ENCODE results near the gene RTEL1. TPM values are rescaled to one million over a fixed set of nuclear protein-coding genes. Genes with fewer than 3 reads are reported as not detected.
"Not testable (repeated sequence)": the region's sequence is repeated elsewhere in the genome, so short reads cannot be mapped to it uniquely, and the experiment has no call there.

RTEL1 gene
- total RNA-seq, 1 donor from 2014 or later: 9.0 TPM

DNA sequence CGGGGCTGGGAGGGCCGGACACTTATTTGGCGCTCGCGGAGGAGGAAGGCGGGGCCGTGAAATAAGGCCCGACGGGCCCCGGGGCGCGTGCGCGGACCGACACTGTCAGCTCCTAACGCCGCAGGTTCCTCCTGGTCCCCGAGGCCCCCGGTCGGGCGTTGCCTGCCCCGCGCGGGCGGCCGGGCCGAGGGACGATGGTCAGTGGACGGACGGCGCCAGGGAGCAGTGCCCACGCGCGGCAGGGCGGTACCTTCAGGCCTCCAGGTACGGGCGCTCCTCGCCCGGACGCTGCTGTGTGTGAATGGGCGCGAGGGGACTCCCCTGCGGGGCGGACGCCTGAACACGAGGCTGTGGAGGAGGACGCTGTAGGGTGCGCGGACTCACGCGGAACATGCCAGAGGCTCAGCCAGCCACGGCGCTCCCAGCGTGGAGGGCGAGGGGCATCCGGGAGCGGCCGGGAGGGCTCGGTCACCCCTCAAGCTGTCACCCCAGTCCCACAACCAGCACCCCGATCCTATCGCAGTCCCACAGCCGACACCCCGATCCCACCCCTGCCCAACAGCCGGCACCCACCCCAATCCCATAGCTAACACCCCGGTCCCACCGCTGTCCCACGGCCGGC lies 30.9 kb upstream of the RTEL1 start:
- ATAC-seq: peak; percentile 94
- DNase-seq (ENCODE audit: missing footprints): peak; percentile 99
- intact Hi-C loops (cut with DNase I): loop anchor here (5.0 kb wide), 1 partner anchor 345 kb away; no protein-coding TSS in a partner anchor

GRCh38 chr20:63627751-63628245 lies 30.3 kb upstream of the RTEL1 start:
- no peak for DNase-seq (ENCODE audit: missing footprints)
- intact Hi-C loops (cut with DNase I): loop anchor here (5.0 kb wide), 1 partner anchor 345 kb away; no protein-coding TSS in a partner anchor
- ATAC-seq: peak; percentile 1

- intact Hi-C loops (cut with DNase I): loop anchor here (5.0 kb wide), 1 partner anchor 344 kb away; no protein-coding TSS in a partner anchor
- DNase-seq (ENCODE audit: missing footprints): no peak
- peak; percentile 39 for ATAC-seq
These were observed 29.7 kb upstream of the RTEL1 start for GRCh38 chr20:63628246-63628975.

DNA sequence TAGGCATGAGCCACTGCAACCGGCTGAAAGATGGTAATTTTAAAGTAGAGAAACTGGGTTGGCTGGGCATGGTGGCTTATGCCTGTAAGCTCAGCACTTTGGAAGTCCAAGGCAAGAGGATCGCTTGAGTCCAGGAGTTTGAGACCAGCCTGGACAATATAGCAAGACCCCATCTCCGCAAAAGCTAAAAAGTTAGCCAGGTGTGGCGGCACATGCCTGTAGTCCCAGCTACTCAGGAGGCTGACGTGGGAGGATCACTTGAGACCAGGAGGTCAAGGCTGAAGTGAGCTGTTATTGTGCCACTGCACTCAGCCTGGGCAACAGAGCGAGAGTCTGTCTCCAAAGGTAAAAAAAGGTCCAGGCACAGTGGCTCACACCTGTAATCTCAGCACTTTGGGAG lies 27.2 kb upstream of the RTEL1 start:
- intact Hi-C loops (cut with DNase I); DNase-seq (ENCODE audit: missing footprints); ATAC-seq: not testable (repeated sequence)

DNA sequence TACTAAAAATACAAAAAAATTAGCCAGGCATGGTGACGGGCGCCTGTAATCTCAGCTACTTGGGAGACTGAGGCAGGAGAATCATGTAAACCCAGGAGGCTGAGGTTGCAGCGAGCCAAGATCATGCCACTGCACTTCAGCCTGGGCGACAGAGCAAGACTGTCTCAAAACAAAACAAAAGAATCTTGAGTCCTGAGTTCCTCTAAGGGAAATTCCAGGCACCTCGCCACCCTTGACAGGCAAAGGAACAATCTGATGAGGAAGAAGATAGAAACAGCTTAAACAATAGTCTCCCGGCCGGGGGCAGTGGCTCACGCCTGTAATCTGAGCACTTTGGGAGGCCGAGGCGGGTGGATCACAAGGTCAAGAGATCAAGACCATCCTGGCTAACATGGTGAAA lies 26.7 kb upstream of the RTEL1 start:
- DNase-seq (ENCODE audit: missing footprints); intact Hi-C loops (cut with DNase I); ATAC-seq: not testable (repeated sequence)

DNA sequence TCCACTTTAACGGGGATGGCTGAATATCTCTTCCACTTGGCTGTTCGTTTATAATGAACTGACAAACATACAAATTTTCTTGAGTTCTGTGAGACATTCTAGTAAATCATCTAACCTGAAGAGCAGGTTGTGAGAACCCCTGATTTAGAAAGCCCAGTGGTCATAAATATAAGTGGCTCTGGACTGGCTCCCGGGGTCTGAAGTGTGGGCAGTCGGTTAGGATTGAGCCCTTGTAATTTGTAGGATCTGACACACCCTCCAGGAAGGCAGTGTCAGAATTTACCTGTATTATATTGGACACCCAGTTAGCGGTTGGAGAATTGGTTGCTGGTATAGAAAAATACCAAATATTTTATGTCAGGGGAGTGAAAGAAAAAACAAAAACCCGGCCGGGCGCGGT lies 24.4 kb upstream of the RTEL1 start:
- intact Hi-C loops (cut with DNase I): no loop called here
- ATAC-seq (no peak), DNase-seq (ENCODE audit: missing footprints) (no peak)

GRCh38 chr20:63635431-63636141 lies 22.5 kb upstream of the RTEL1 start:
- intact Hi-C loops (cut with DNase I): no loop called here
- no peak for DNase-seq (ENCODE audit: missing footprints)
- ATAC-seq: no peak

DNA sequence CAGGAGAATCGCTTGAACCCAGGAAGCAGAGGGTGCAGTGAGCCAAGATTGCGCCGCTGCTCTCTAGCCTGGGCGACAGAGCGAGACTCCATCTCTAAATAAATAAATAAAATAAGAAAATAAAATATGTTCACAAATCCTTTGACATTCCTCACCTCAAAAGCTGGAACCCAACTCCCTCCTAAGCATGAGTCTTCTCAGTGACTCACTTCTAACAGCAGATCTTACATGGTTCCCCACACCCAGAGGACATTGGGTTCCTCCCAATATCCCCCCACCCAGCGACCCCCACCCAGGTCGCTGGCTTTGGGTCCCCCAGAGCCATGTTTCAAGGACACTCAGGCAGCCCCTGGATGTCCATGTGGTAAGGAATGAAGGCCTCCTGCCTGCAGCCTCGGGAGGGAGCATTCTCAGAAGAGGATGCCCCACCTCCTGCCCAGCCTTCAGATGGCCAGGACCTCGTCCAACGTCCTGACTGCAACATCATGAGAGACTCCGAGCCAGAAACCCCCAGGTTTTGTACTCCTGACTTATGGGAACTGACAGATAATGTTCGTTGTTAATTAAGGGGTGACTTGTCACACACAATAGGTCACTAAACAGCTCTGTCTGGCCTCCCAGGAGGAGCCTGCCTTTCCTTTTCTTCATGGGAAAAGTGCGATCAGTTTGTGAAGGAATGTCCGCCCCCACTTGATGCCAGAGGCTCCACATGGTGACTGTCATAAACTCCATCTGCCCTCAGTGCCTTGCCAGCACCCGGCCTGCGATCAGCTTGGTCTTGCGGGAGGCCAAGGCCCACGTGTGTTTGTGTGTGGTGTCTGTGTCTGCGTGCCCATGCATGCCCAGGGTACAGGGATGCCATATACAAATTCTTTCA lies 21.1 kb upstream of the RTEL1 start:
- no peak for DNase-seq (ENCODE audit: missing footprints)
- ATAC-seq: no peak
- intact Hi-C loops (cut with DNase I): no loop called here

- intact Hi-C loops (cut with DNase I): no loop called here
- ATAC-seq (peak; percentile 8), DNase-seq (ENCODE audit: missing footprints) (no peak)
These were observed 18.8 kb upstream of the RTEL1 start for GRCh38 chr20:63639093-63639975.

DNA sequence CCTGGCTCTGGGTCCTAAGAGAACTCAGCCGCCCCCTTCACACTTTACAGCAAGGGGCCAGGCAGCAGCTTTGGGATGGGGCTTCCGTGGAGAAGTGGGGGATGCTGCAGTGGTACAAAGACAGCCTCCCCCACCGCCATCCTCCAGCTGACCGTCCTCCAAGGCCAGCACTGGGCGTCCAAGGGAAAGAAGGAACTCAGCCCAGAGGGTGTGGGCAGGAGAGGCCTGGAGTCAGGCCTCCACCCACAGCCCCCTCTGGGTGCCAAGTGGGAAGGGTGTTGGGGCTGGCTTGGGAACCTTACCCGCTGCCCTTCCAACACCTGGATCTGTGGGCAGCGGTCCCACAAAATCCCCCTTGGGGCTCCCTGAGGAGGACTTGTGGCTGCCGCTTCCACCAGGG lies 18.0 kb upstream of the RTEL1 start:
- intact Hi-C loops (cut with DNase I): no loop called here
- DNase-seq (ENCODE audit: missing footprints) (no peak), ATAC-seq (no peak)

GRCh38 chr20:63640686-63641085 lies 17.4 kb upstream of the RTEL1 start:
- ATAC-seq; DNase-seq (ENCODE audit: missing footprints); intact Hi-C loops (cut with DNase I): not testable (repeated sequence)

- intact Hi-C loops (cut with DNase I): no loop called here
- DNase-seq (ENCODE audit: missing footprints): no peak
These were observed 16.8 kb upstream of the RTEL1 start for GRCh38 chr20:63641146-63641791.

DNA sequence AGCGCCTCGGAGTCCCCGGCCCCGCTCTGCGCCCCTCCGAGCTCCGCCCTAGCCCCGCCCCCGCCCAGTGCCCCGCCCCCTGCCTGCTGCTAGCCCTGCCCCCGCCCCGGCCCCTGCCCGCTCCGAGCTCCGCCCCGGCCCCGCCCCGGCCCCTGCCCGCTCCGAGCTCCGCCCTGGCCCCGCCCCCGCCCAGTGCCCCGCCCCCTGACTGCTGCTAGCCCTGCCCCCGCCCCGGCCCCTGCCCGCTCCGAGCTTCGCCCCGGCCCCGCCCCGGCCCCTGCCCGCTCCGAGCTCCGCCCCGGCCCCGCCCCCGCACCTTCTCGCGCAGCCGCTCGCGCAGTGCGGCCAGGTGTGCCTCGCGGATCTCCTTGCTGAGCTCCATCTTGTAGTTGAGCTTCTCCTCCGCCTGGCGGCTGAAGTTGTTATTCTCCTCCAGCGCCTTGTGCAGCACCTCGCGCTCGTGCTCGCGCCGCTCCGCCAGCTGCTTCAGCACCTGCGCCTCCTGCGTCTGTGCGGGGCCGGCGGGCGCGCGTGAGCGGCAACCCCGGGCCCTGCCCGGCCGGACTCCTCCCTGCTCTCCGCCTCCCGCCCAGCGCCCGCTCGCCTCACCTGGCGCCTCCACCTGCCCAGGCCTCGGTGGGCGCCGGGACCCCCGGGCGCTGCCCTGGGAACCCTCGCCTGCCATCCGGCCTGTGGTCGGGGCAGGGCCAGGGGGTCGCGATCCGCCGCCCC lies 16.2 kb upstream of the RTEL1 start:
- ATAC-seq (peak; percentile 90), DNase-seq (ENCODE audit: missing footprints) (peak; percentile 96)
- intact Hi-C loops (cut with DNase I): no loop called here

More at GRCh38 chr20:63641146-63641791, 16.8 kb upstream of the RTEL1 start:
- peak; percentile 20 for ATAC-seq

- DNase-seq (ENCODE audit: missing footprints): no peak
- no peak for ATAC-seq
- intact Hi-C loops (cut with DNase I): no loop called here
These were observed 15.4 kb upstream of the RTEL1 start for GRCh38 chr20:63642527-63643247.

DNA sequence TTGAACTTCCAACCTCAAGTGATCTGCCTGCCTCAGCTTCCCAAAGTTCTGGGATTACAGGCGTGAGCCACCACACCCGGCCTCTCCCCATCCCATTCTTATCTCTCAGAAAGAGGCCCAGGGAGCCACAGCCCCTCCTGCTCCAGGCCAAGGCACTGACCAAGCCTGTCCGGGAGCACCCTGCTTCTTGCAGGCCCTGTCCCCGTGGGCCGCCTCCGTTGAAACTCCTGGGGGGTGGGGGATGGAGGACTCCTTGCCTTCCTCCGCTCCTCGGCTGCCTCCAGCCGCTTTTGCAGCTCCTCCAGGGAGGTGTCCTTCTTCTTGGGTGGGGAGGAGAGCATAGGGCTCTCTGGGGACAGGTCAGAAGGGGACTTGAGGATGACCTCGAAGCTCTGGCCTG lies 14.6 kb upstream of the RTEL1 start:
- DNase-seq (ENCODE audit: missing footprints): no peak
- intact Hi-C loops (cut with DNase I): no loop called here

DNA sequence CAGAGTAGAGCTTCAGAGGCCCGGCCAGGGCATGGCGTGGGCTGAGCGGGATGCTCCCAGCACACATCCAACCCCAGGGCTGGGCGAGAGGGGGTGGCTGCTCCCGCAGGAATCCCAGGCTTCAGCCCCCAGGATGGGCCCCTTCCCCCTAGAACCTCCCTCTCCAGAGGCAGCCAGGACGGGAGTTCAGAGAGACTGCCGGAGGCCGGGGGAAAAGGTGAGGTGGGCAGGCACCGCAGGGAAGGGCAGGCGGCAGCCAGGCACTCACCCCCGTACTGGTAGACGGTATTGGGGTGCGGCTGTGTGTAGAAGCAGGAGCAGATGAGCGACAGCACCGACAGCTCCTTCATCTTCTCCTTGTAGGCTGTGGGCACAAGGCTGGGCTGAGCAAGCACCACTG lies 14.2 kb upstream of the RTEL1 start:
- intact Hi-C loops (cut with DNase I): no loop called here

More for the DNA sequence above, 14.6 kb upstream of the RTEL1 start:
- ATAC-seq: no peak

More for the DNA sequence above, 14.2 kb upstream of the RTEL1 start:
- ATAC-seq: no peak
- DNase-seq (ENCODE audit: missing footprints): no peak
